H4 (cell line): ENCODE data around the gene TIPRL. TPM values are rescaled to one million over a fixed set of nuclear protein-coding genes. Genes with fewer than 3 reads are reported as not detected.
"Not testable (repeated sequence)": the region's sequence is repeated elsewhere in the genome, so short reads cannot be mapped to it uniquely, and the experiment has no call there.

ENCODE experiments used
- DNase-seq: peaks from one replicate; pipeline ENCODE4 v3.0.0-alpha.2; 2015; ENCODE audit warnings: low spot score
- total RNA-seq: library from RNA; depleted of rRNA; stranded (reverse); fragments of >200 nt; shearing (Covaris generic); gene quantifications from 2 replicates; pipeline ENCODE4 v1.2.3, GENCODE V29; 2014; rRNA removed

Gene TIPRL
- total RNA-seq: 48.2 and 49.1 TPM in 2 replicates

DNA sequence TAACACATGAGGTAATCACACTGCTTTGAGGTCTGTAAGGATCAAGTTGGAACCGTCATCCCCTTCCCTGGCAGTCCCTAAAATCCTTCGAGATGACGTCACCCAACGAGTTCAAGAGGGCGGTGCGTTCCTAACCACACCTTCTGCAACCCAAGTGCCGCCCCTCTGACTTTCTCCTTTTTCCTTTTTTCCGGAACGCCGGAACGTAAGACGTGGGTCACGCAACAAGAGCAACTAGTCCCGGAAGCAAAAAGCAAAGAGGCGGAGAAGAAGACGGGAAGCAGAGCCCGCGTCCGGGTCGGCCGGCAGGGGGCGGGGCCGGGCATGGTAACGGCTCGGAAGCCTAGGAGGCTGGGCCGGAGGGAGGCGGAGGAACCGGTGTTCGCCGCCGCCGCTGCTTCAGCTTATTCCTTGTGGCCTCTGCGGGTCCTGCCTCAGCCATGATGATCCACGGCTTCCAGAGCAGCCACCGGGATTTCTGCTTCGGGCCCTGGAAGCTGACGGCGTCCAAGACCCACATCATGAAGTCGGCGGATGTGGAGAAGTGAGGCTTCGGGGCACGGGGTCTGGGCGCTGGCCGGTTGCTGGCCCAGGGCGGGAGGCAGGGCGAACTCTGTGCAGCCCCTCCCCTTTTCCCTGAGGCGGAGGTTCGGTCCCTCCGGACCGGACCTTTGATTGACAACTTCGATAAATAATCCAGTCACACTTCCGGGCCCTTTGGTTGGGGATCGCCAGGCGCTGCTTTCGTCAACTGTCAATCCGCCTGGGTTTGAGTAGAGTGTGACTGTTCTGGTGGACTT lies at the start of gene TIPRL:
Gene TIPRL (plus strand): TSS at position 325 of the 800 bp plus-strand sequence. CDS start 116 bp downstream, at position 441.
- peak; percentile 98 for DNase-seq

DNA sequence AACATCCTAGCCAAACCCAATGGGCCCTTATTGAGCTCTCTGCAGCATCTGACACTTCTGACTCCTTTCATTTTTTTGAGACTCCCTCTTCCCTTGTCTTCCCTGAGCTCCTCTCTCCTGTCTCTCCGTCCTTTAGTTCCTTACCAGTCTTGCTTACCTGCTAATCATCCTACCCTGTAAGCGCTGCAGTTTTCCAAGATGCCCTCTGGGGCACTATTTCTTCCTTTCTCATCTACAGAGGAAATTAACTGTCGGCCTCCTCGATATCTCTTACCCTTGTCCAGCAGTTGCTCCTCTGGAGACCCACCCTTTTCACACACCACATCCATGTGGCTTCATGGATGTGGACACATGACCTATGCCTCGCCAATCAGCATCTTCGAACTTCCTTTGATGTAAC lies 48.8 kb upstream of the TIPRL start:
- no peak for DNase-seq

DNA sequence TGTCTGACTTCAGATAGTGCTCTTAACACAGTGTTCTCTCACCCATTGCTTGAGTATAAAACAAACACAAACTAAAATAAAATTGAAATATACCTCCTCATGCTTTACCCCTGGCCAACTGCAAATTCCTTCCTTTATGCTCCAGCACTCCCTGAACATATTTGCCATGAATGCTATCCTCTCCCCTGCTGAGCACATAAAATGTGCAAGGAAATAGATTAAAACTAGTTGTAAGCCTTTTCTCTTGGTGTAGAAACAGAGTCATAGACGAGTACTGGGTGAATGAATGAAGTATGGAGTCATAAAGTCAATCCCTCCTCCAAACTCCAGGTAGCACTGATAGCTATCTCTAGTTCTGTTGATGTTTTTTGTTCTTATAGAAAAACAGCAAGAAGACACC lies 44.6 kb upstream of the TIPRL start:
- DNase-seq: no peak

GRCh38 chr1:168134642-168135041 lies 44.1 kb upstream of the TIPRL start:
- DNase-seq: no peak

- no peak for DNase-seq
Measured at GRCh38 chr1:168135116-168135920, 43.4 kb upstream of the TIPRL start.

DNA sequence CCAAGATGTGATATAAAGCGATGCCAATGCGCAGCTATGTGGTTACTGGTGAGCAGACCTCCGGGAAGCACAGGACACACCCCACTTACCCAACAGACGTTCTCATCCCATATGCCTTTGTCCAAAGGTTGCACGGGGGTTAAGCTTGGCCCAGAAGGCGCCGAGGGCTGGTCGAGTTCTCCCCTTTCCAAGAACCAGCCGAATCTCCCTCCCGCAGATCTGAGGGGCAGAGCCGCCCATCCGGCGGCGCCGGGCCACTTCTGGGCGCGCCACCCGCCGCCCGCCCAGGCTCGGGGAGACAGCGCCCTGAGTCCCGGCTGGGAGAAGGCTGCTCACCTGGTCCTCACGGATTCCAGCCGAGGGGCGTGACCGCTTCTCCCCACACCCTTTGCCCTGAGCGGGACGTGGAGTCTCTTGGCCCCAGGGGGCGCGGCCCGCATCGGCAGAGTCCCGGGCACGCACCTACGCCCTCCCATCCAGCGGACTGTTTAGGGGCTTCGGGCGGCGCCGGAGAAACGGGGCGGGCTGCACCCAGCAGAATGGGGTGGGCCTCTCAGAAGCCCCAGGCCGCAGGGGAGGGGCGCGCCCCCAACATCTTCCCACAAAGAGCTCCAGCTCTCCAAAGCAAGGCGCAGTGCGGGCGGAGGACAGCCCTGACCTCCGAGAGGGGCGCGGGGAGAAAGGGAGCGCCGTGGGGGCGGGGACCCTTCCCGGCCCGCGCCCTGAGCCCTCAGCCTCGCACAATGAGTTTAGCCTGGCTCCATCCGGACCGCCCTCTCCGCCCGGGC lies 42.6 kb upstream of the TIPRL start:
- DNase-seq: no peak

DNA sequence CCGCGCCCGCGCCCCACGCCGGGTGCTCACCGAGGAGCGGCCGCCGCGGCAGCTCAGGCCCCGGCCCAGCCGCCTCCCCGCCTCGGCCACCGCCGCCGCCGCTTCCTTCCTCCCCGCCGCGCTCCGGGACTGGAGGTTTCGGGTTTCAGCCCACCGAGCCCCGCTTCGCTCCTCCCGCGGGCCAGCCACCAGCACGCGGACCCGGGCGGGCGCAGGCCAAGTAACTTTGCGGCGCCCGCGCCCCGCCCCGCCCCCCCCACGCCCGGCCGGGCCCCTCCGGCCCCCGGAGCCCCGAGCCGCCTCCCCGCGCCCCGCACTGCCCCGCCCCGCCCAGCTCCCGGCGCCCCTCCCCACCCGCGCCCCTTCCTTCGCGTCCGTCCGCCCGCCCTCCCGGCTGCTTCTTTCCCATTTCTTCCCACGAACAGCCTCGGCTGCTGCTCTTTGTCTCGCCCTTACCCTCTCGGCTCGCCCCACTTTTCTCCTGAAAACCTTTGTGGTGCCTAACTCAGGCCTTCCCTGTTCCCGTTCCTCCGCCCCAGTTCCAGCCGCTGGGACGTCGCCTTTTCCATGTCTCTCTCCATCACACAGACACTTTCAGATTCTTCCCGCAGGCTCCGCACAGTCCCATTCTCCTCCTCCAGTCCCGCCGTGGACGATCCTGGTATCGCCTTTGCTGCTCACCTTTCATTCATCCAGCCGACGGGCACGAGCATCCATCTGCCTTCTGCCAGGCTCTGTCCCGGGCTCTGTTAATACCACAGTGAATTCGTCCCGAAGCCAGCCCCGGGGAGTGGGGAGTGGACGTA lies 41.9 kb upstream of the TIPRL start, which contains the start of gene GPR161:
Gene GPR161 (minus strand): TSS at position 222 of the 806 bp plus-strand sequence. CDS start 32,080 bp downstream, outside the sequence.
- DNase-seq: peak; percentile 19

- DNase-seq: no peak
Measured at GRCh38 chr1:168137515-168137821, 41.3 kb upstream of the TIPRL start.

DNA sequence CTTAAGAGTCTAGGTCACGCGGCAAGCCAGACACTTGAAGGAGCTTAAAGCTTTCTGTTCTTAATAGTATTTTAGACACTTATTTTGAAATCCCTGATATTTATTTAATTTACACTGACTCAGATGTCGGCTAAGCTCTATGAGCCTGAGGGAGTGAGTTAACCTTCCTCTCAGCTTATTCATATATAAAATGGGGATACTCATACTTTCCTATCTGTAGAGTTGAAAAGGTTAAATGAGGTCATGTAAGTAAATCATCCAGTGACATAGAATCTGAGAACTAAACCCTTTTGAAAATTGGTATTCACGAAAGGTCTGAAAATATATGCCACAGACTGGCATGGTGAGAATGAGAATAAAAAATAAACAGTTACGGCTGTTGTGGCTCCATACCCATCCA lies 40.6 kb upstream of the TIPRL start:
- no peak for DNase-seq

DNA sequence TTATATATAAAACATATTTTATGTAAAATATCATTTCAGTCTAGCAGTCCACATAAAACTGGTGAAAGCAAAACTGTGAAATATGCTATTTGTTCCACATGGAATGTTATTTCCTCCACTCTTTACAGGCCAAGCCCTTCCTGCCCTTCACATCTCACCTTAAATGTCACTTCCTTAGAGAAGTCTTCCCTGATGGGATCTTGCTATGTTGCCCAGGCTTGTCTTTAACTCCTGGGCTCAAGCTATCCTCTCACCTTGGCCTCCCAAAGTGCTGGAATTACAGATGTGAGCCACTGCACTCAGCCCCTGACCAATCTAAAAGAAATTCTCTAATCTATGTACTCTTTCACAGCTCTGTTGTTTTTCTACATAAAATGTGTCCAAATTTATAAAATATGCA lies 39.7 kb upstream of the TIPRL start:
- no peak for DNase-seq

GRCh38 chr1:168141871-168142385 lies 36.8 kb upstream of the TIPRL start:
- no peak for DNase-seq

DNA sequence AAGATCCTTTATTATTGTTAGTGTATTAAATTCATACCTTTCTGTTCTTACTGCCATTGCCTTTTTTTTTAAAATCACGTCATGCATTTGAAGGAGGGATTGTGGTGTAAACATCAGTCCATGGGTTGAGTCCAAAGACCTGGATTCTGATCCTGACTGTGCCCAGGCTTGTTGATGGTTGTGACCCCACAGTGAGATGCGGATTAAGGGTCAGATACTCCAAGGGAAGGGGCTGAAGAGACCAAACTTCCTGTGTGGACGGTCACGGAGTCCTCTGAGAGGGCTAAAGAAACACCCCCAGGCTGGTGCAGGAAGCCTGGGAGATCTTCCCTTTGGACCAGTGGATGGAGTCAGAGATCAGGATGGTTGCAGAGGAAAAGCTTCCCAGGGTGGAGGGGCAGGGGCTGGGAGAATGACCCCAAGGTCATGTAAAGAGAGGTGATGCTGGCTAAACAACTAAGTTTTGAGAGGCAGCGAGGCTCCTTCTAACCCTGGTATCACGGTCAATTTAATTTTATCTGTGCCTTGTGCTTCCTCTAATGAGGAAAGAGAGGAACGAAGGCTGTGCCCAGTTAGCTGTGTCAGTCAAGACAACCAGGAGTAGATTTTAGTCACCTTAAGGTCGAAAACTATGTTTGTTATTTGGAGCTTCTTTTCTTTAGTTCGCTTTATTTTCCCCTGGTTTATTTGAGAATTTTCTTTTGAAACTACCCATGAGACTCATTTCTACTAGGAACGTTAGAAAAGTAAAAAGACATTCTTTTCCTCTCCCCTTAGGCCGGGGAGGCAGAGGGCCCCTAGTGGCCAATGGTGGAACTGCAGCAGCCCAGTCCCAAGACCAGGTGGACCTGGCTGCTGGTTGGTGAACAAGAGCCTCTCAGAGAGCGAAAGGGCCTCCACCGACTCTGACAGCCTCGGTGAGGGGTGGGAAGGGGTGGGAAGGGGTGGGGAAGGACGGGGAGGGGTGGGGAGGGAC lies 33.3 kb upstream of the TIPRL start:
- peak; percentile 72 for DNase-seq

GRCh38 chr1:168146160-168146539 lies 32.6 kb upstream of the TIPRL start:
- no peak for DNase-seq

DNA sequence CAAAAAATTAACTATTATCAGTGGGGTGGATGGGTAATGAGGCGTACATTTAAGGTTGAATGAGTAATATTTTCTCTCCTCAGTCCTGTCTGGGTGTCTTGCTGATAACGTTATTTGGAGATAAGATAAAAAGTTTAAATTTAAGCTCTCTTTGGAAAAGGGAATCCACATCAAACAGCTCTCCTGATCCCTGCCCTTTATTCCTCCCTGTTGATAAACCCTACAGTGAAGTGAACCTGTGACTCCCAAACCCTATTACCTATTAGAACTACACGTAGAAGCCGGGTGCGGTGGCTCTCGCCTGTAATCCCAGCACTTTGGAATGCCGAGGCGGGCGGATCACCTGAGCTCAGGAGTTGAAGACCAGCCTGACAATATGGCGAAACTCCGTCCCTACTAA lies 32.1 kb upstream of the TIPRL start:
- no peak for DNase-seq

DNA sequence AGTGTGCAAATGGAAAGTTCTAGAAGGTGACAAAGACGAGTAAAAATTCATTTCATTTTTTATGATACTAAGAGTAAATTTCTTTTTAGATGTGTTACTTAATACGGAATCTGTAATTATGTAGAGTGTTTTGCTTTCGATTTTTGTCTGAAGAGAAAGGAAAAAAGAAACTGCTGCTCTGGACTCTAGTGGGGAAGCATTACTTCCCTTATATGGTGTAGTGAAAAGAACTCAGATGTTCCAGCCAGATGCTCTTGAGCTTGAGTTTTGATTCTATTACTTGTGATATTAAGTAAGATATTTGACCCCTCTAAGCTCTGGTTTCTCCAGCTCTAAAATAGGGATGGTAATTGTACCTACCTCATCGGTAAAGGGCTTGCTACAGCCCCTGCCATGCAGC lies 29.8 kb upstream of the TIPRL start:
- DNase-seq: no peak

GRCh38 chr1:168150283-168150682 lies 28.5 kb upstream of the TIPRL start:
- DNase-seq: no peak

- no peak for DNase-seq
Measured at GRCh38 chr1:168151935-168152334, 26.8 kb upstream of the TIPRL start.

DNA sequence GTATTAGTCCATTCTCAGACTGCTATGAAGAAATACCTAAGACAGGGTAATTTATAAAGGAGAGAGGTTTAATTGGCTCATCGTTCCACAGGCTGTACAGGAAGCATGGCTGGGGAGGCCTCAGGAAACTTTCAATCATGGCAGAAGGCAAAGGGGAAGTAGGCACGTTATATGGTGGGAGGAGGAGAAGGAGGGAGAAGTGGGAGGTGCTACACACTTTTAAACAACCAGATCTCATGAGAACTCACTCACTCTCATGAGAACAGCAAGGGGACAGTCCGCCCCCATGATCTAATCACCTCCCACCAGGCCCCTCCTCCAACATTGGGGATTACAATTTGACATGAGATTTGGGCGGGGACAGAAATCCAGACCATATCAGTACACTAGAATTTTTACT lies 24.1 kb upstream of the TIPRL start:
- DNase-seq: not testable (repeated sequence)

DNA sequence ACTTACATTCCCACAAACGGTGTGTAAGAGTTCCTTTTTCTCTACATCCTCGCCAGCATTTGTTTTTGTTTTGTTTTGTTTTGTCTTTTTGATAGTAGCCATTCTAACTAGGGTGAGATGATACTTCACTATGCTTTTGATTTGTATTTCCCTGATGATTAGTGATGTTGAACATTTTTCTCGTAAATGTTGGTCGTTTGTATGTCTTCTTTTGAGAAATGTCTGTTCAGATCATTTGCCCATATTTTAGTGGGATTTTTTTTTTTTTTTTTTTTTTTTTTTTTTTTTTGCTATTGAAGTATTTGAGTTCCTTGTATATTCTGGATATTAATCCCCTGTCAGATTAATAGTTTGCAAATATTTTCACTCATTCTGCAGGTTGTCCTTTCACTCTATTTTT lies 22.9 kb upstream of the TIPRL start:
- no peak for DNase-seq

DNA sequence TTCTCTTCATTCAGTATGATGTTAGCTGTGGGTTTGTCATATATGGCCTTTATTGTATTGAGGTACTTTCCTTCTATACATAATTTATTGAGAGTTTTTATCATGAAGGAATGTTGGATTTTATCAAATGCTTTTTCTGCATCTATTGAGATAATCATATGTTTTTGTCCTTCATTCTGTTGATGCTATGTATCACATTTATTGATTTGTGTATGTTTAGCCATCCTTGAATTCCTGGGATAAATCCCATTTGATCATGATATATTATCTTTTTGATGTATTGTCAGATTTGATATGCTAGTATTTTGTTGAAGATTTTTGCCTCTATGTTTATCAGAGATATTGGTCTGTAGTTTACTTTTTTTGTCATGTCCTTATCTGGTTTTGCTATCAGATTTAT lies 21.1 kb upstream of the TIPRL start:
- no peak for DNase-seq
